ENCODE results near the gene ATG13.

The ATG13 gene

DNA sequence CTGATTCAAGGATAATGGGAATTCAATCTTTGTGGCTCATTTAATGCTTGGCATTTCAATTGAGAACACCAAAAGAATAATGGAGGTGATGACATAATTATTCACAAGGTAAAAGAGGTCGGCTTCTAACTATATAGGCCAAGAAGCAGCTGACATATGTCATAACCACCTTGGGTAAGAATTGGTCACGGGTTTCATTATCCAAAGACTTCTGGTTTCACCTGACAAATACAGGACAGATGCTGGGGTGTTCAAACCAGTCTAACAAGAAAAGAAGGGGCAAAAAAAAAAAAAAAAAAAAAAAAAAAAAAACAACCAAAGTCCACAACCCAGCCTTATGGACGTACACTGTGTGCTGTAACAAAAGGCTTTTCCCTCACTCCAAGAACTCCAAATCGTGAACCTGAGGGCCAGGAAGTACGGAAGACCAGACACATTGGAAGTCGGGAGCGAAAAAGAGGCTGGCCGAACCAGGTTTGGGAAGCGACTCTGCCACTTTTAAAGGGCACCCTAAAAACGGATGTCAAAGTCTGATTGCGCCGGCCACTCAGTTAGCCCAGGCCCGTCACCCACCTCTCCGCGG lies 711 bp upstream of the ATG13 start:
- TF ChIP-seq SIN3A (IDR thresholded peaks at IDR 0.05; ENCODE audit: borderline replicate concordance, insufficient read depth, low read length) (no peak), TAF1 (IDR thresholded peaks at IDR 0.05; ENCODE audit: borderline replicate concordance, insufficient read depth, low read length) (no peak; the same call in 1 of the 2 replicates)

DNA sequence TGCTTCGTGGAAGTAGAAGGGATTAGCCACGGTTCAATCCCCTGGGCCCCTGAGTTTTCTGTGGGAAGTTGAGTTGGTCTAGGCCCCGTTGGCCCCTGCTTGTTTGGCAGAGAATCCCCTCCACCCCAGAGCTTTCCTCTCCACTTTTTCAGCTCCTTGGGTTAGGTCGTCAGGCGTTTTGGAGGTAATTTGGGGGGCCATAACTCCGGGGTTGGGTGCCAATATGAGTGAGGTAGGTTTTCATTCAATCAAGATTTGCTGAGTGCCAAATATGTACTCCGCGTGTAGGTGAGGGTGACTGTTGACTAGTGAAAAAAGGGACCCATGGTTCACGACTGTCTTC lies 590 bp downstream of the ATG13 start:
- no peak for TF ChIP-seq FOXP2 (optimal IDR thresholded peaks at IDR 0.05; ENCODE audit: borderline replicate concordance, extremely low read depth, extremely low read length, insufficient read depth)
- TF ChIP-seq POLR2AphosphoS5 (IDR thresholded peaks at IDR 0.05; ENCODE audit: low read depth, low read length), result no peak

- TF ChIP-seq SIN3A (IDR thresholded peaks at IDR 0.05; ENCODE audit: borderline replicate concordance, insufficient read depth, low read length) (no peak), TAF1 (IDR thresholded peaks at IDR 0.05; ENCODE audit: borderline replicate concordance, insufficient read depth, low read length) (no peak), POLR2AphosphoS5 (IDR thresholded peaks at IDR 0.05; ENCODE audit: low read depth, low read length) (no peak), FOXP2 (optimal IDR thresholded peaks at IDR 0.05; ENCODE audit: borderline replicate concordance, extremely low read depth, extremely low read length, insufficient read depth) (no peak)
- TF ChIP-seq, protein P1, sequence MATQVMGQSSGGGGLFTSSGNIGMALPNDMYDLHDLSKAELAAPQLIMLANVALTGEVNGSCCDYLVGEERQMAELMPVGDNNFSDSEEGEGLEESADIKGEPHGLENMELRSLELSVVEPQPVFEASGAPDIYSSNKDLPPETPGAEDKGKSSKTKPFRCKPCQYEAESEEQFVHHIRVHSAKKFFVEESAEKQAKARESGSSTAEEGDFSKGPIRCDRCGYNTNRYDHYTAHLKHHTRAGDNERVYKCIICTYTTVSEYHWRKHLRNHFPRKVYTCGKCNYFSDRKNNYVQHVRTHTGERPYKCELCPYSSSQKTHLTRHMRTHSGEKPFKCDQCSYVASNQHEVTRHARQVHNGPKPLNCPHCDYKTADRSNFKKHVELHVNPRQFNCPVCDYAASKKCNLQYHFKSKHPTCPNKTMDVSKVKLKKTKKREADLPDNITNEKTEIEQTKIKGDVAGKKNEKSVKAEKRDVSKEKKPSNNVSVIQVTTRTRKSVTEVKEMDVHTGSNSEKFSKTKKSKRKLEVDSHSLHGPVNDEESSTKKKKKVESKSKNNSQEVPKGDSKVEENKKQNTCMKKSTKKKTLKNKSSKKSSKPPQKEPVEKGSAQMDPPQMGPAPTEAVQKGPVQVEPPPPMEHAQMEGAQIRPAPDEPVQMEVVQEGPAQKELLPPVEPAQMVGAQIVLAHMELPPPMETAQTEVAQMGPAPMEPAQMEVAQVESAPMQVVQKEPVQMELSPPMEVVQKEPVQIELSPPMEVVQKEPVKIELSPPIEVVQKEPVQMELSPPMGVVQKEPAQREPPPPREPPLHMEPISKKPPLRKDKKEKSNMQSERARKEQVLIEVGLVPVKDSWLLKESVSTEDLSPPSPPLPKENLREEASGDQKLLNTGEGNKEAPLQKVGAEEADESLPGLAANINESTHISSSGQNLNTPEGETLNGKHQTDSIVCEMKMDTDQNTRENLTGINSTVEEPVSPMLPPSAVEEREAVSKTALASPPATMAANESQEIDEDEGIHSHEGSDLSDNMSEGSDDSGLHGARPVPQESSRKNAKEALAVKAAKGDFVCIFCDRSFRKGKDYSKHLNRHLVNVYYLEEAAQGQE (IDR thresholded peaks at IDR 0.05; ENCODE audit: insufficient read depth in 1 of 2, low read depth in 2 of 2, low read length in 2 of 2), result no peak
Measured at GRCh38 chr11:46618837-46619236, 1.5 kb downstream of the ATG13 start.

GRCh38 chr11:46625406-46625805 lies 8.1 kb downstream of the ATG13 start:
- TF ChIP-seq TAF1 (IDR thresholded peaks at IDR 0.05; ENCODE audit: borderline replicate concordance, insufficient read depth, low read length), result no peak
- no peak for TF ChIP-seq POLR2AphosphoS5 (IDR thresholded peaks at IDR 0.05; ENCODE audit: low read depth, low read length)
- TF ChIP-seq SIN3A (IDR thresholded peaks at IDR 0.05; ENCODE audit: borderline replicate concordance, insufficient read depth, low read length), result no peak
- TF ChIP-seq FOXP2 (optimal IDR thresholded peaks at IDR 0.05; ENCODE audit: borderline replicate concordance, extremely low read depth, extremely low read length, insufficient read depth), result no peak
- TF ChIP-seq, protein P1 (IDR thresholded peaks at IDR 0.05; ENCODE audit: insufficient read depth in 1 of 2, low read depth in 2 of 2, low read length in 2 of 2), result no peak

DNA sequence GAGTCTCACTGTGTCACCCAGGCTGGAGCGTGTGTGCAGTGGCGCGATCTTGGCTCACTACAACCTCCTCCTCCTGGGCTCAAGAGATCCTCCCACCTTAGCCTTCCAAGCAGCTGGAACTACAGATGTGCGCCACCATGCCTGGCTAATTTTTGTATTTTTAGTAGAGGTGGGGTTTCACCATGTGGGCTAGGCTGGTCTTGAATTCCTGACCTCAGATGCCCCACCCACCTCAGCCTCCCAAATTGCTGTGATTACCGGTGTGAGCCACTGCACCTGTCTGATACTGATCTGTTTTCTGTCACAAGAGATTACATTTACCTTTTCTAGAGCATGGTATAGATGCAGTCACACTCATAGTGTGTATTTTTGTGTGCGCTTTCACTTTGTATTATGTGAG lies 11.6 kb downstream of the ATG13 start:
- no peak for TF ChIP-seq SIN3A (IDR thresholded peaks at IDR 0.05; ENCODE audit: borderline replicate concordance, insufficient read depth, low read length)
- no peak for TF ChIP-seq TAF1 (IDR thresholded peaks at IDR 0.05; ENCODE audit: borderline replicate concordance, insufficient read depth, low read length)
- no peak for TF ChIP-seq FOXP2 (optimal IDR thresholded peaks at IDR 0.05; ENCODE audit: borderline replicate concordance, extremely low read depth, extremely low read length, insufficient read depth)
- TF ChIP-seq, protein P1 (IDR thresholded peaks at IDR 0.05; ENCODE audit: insufficient read depth in 1 of 2, low read depth in 2 of 2, low read length in 2 of 2), result no peak
- no peak for TF ChIP-seq POLR2AphosphoS5 (IDR thresholded peaks at IDR 0.05; ENCODE audit: low read depth, low read length)

- TF ChIP-seq SIN3A (IDR thresholded peaks at IDR 0.05; ENCODE audit: borderline replicate concordance, insufficient read depth, low read length) (no peak), FOXP2 (optimal IDR thresholded peaks at IDR 0.05; ENCODE audit: borderline replicate concordance, extremely low read depth, extremely low read length, insufficient read depth) (no peak)
- TF ChIP-seq, protein P1 (IDR thresholded peaks at IDR 0.05; ENCODE audit: insufficient read depth in 1 of 2, low read depth in 2 of 2, low read length in 2 of 2), result no peak
Measured at GRCh38 chr11:46630237-46630636, 12.9 kb downstream of the ATG13 start.

All from PFSK-1 (cell line).